HG02759 (cell line): Measurements from ENCODE around the gene DHX58.
A peak's percentile ranks its signal among the peaks of the same experiment; 100 is the strongest.

ENCODE experiments used
- ATAC-seq: cut with Tn5 transposase; IDR thresholded peaks from one replicate; pipeline ENCODE4 v1.9.1; 2021; ENCODE audit warnings: mild to moderate bottlenecking, moderate library complexity; ENCODE audit not compliant: unreplicated experiment

The DHX58 gene

GRCh38 chr17:42130310-42130936 lies 17.9 kb upstream of the DHX58 start:
- ATAC-seq, result no peak

GRCh38 chr17:42129109-42129837 lies 16.8 kb upstream of the DHX58 start:
- no peak for ATAC-seq

GRCh38 chr17:42127414-42127813 lies 14.9 kb upstream of the DHX58 start:
- ATAC-seq, result no peak

GRCh38 chr17:42126836-42127235 lies 14.3 kb upstream of the DHX58 start:
- ATAC-seq, result no peak

- no peak for ATAC-seq
These were observed 13.1 kb upstream of the DHX58 start for GRCh38 chr17:42125565-42125964.

GRCh38 chr17:42124256-42124655 lies 11.7 kb upstream of the DHX58 start:
- ATAC-seq, result no peak

GRCh38 chr17:42122371-42123303 lies 10.1 kb upstream of the DHX58 start, which contains the start of gene HSPB9:
TSS of gene HSPB9 (plus strand) at chr17:42122804. CDS start at chr17:42122851, 47 bp downstream.
- ATAC-seq, result no peak

GRCh38 chr17:42120770-42121769 lies 8.6 kb upstream of the DHX58 start, which contains the start of gene KAT2A:
TSS of gene KAT2A (minus strand) at chr17:42121367. CDS start at chr17:42121304, 63 bp downstream.
- ATAC-seq, result peak; percentile 83

- no peak for ATAC-seq
These were observed 7.8 kb upstream of the DHX58 start for GRCh38 chr17:42120161-42120769.

GRCh38 chr17:42119301-42119700 lies 6.8 kb upstream of the DHX58 start:
- no peak for ATAC-seq

- no peak for ATAC-seq
These were observed 6.0 kb upstream of the DHX58 start for GRCh38 chr17:42118545-42118944.

- no peak for ATAC-seq
These were observed 5.6 kb upstream of the DHX58 start for GRCh38 chr17:42118126-42118510.

- ATAC-seq, result no peak
These were observed 5.0 kb upstream of the DHX58 start for GRCh38 chr17:42117397-42118125.

GRCh38 chr17:42116705-42117396 lies 4.3 kb upstream of the DHX58 start:
- no peak for ATAC-seq

- no peak for ATAC-seq
These were observed 1.6 kb upstream of the DHX58 start for GRCh38 chr17:42114118-42114517.

GRCh38 chr17:42113293-42114069 lies 967 bp upstream of the DHX58 start:
- no peak for ATAC-seq

GRCh38 chr17:42111871-42112551 lies 503 bp downstream of the DHX58 start:
- ATAC-seq, result no peak
